ENCODE data around the gene ILK. TPM values are rescaled to one million over a fixed set of nuclear protein-coding genes. Genes with fewer than 3 reads are reported as not detected.

Gene ILK
- total and polyA plus RNA-seq, 3 donors from 2014 or later: 79.1 to 122 (median 109) TPM

- Histone ChIP-seq H3K4me3 (no peak overlapping the region), H3K4me1 (peaks cover 3% of the 10 kb centered on the region), H3K36me3 (ENCODE audit: low read depth, missing control alignments) (no peaks in the 10 kb centered on the region), H3K27me3 (no peaks in the 10 kb centered on the region), H3K9me3 (no peaks in the 10 kb centered on the region), H3K27ac (no peak overlapping the region)
- TF ChIP-seq CTCF (IDR thresholded peaks at IDR 0.05): no peak
- intact Hi-C loops (cut with DNase I; ENCODE audit: low total_unique reads): no loop called here
- DNase-seq: no peak
- WGBS, 2 donors: 57 to 89% methylated on average over 1 of the region's 1 CpG
Observed at GRCh38 chr11:6657346-6657745, 53.8 kb downstream of the ILK start.

- no peak overlapping the region for H3K4me3 ChIP-seq
- H3K36me3 ChIP-seq (ENCODE audit: low read depth, missing control alignments): no peaks in the 10 kb centered on the region
- TF ChIP-seq POLR2A (IDR thresholded peaks at IDR 0.05) (no peak), CTCF (IDR thresholded peaks at IDR 0.05) (no peak)
- no peaks in the 10 kb centered on the region for H3K9me3 ChIP-seq
- no peaks in the 10 kb centered on the region for H3K27me3 ChIP-seq
- H3K4me1 ChIP-seq: peaks cover 3% of the 10 kb centered on the region
- no peak for DNase-seq
- intact Hi-C loops (cut with DNase I; ENCODE audit: low total_unique reads): no loop called here
- H3K27ac ChIP-seq: no peak overlapping the region
Observed at GRCh38 chr11:6658647-6659046, 55.1 kb downstream of the ILK start.

Other genes starting within 250 kb of the ILK start
- gene SMPD1, start 213.3 kb upstream of the ILK start, total RNA-seq: 10 to 100 TPM; 30.4 to 41.2 TPM
- gene SMPD1, start 213.3 kb upstream of the ILK start, polyA plus RNA-seq (ENCODE audit: insufficient read depth, low read depth, low replicate concordance): 27.4 TPM
- 10 to 100 TPM; 42.6 to 57.3 TPM for gene APBB1, start 184.7 kb upstream of the ILK start, total RNA-seq
- gene APBB1, start 184.7 kb upstream of the ILK start, polyA plus RNA-seq (ENCODE audit: insufficient read depth, low read depth, low replicate concordance): 43.7 TPM
- 1 to 10 TPM; 2.7 to 4.2 TPM for gene HPX, start 162.8 kb upstream of the ILK start, total RNA-seq
- 3.1 TPM for gene HPX, start 162.8 kb upstream of the ILK start, polyA plus RNA-seq (ENCODE audit: insufficient read depth, low read depth, low replicate concordance)
- gene TRIM3, start 129.8 kb upstream of the ILK start, total RNA-seq: 10 to 100 TPM; 29.4 TPM
- 15.0 TPM for gene TRIM3, start 129.8 kb upstream of the ILK start, polyA plus RNA-seq (ENCODE audit: insufficient read depth, low read depth, low replicate concordance)
- 10 to 100 TPM; 70.2 to 80.1 TPM for gene ARFIP2, start 122.4 kb upstream of the ILK start, total RNA-seq
- 56.1 TPM for gene ARFIP2, start 122.4 kb upstream of the ILK start, polyA plus RNA-seq (ENCODE audit: insufficient read depth, low read depth, low replicate concordance)
- gene TIMM10B, start 122.3 kb upstream of the ILK start, total RNA-seq: 10 to 100 TPM; 49.1 to 55.1 TPM
- gene TIMM10B, start 122.3 kb upstream of the ILK start, polyA plus RNA-seq (ENCODE audit: insufficient read depth, low read depth, low replicate concordance): 37.0 TPM
- 100 to 1,000 TPM in 1 of 2 donors, 10 to 100 TPM in 1; 66.3 to 103 TPM for gene DNHD1, start 106.5 kb upstream of the ILK start, total RNA-seq
- 83.2 TPM for gene DNHD1, start 106.5 kb upstream of the ILK start, polyA plus RNA-seq (ENCODE audit: insufficient read depth, low read depth, low replicate concordance)
- 10 to 100 TPM; 17.5 to 18.5 TPM for gene RRP8, start 158 bp upstream of the ILK start, total RNA-seq
- 29.6 TPM for gene RRP8, start 158 bp upstream of the ILK start, polyA plus RNA-seq (ENCODE audit: insufficient read depth, low read depth, low replicate concordance)
- 100 to 1,000 TPM; 123 to 210 TPM for gene TAF10, start 8.4 kb downstream of the ILK start, total RNA-seq
- gene TAF10, start 8.4 kb downstream of the ILK start, polyA plus RNA-seq (ENCODE audit: insufficient read depth, low read depth, low replicate concordance): 389 TPM
- 100 to 1,000 TPM; 134 to 151 TPM for gene TPP1, start 15.6 kb downstream of the ILK start, total RNA-seq
- gene TPP1, start 15.6 kb downstream of the ILK start, polyA plus RNA-seq (ENCODE audit: insufficient read depth, low read depth, low replicate concordance): 60.9 TPM
- 1 to 10 TPM; 7.1 to 8.8 TPM for gene DCHS1, start 52.0 kb downstream of the ILK start, total RNA-seq
- 14.2 TPM for gene DCHS1, start 52.0 kb downstream of the ILK start, polyA plus RNA-seq (ENCODE audit: insufficient read depth, low read depth, low replicate concordance)
- 10 to 100 TPM; 21.0 to 22.7 TPM for gene MRPL17, start 79.6 kb downstream of the ILK start, total RNA-seq
- gene MRPL17, start 79.6 kb downstream of the ILK start, polyA plus RNA-seq (ENCODE audit: insufficient read depth, low read depth, low replicate concordance): 49.5 TPM
- gene OR2AG2, start 168.2 kb downstream of the ILK start, total RNA-seq: 1 to 10 TPM; 1.8 to 2.8 TPM
- 0.30 TPM for gene OR2AG2, start 168.2 kb downstream of the ILK start, polyA plus RNA-seq (ENCODE audit: insufficient read depth, low read depth, low replicate concordance)
- not detected for gene OR2AG1, start 179.2 kb downstream of the ILK start, total RNA-seq
- gene OR2AG1, start 179.2 kb downstream of the ILK start, polyA plus RNA-seq (ENCODE audit: insufficient read depth, low read depth, low replicate concordance): not detected
- 1 to 10 TPM; 2.2 to 2.6 TPM for gene OR6A2, start 195.9 kb downstream of the ILK start, total RNA-seq
- not detected for gene OR6A2, start 195.9 kb downstream of the ILK start, polyA plus RNA-seq (ENCODE audit: insufficient read depth, low read depth, low replicate concordance)
- not detected for gene OR10A5, start 241.9 kb downstream of the ILK start, total RNA-seq
- not detected for gene OR10A5, start 241.9 kb downstream of the ILK start, polyA plus RNA-seq (ENCODE audit: insufficient read depth, low read depth, low replicate concordance)

Measured in testis (tissue), 3 donors.